Endothelial cell of umbilical vein (primary cell): Measurements from ENCODE around the gene ZNF786. TPM values are rescaled to one million over a fixed set of nuclear protein-coding genes. Genes with fewer than 3 reads are reported as not detected.
"Not testable (repeated sequence)": the region's sequence is repeated elsewhere in the genome, so short reads cannot be mapped to it uniquely, and the experiment has no call there.

Source experiments
- BruUV-seq: library from RNA; stranded (reverse); fragments of 400-500 nt; replicated peaks from 2 replicates; lab custom pipeline; 2021; lab: Mats Ljungman, UMichigan
- CTCF ChIA-PET: fragments of 300-600, 350-600 bp; sonication (Branson Sonifier 250); formaldehyde crosslinking; loops from one replicate; lab custom pipeline; 2021; ENCODE audit warnings: antibody characterized with exemption, inconsistent platforms; lab: Charles Lee
- POLR2A ChIA-PET: fragments of 300-600, 350-600 bp; sonication (Branson Sonifier 250); formaldehyde crosslinking; loops from one replicate; lab custom pipeline; 2021; ENCODE audit warnings: antibody characterized with exemption, inconsistent platforms; lab: Charles Lee
- DNase-seq: peaks from one replicate; pipeline ENCODE4 v3.0.0-alpha.2; 2011; ENCODE audit warnings: low read depth, low spot score
- FAIRE-seq: peaks from 2 replicates; lab custom pipeline; 2011; peaks lifted over from hg19 to GRCh38; lab: Jason Lieb, UNC
- H2AFZ ChIP-seq: 2 replicates; pipeline ENCODE4 v1.6.0; 2012; ENCODE audit warnings: low read depth, low read length, control low read depth, inconsistent platforms
- H3K27ac ChIP-seq: 2 replicates; pipeline ENCODE4 v1.5.1; 2011; ENCODE audit warnings: low read depth, mild to moderate bottlenecking, control low read depth, low read length, moderate library complexity; ENCODE audit not compliant: insufficient read depth
- H3K27me3 ChIP-seq, 2 experiments: 2 replicates each; pipeline versions ENCODE4 v1.6.0 to v1.6.1; 2011; ENCODE audit warnings: low read length in 2 of 2, mixed read lengths in 1 of 2; ENCODE audit not compliant: control insufficient read depth in 2 of 2, insufficient read depth in 2 of 2
- H3K36me3 ChIP-seq, 2 experiments: 2 replicates in 1 of 2; 3 replicates in 1 of 2; pipeline ENCODE4 v1.5.1; 2011; ENCODE audit warnings: low read length in 2 of 2, mild to moderate bottlenecking in 1 of 2, moderate library complexity in 1 of 2; ENCODE audit not compliant: control insufficient read depth in 2 of 2, insufficient read depth in 2 of 2; ENCODE audit errors: extremely low read depth in 1 of 2
- H3K4me1 ChIP-seq: 3 replicates; pipeline ENCODE4 v1.5.1; 2011; ENCODE audit warnings: mild to moderate bottlenecking, low read length; ENCODE audit not compliant: control insufficient read depth, insufficient read depth; ENCODE audit errors: extremely low read depth
- H3K4me2 ChIP-seq: 2 replicates; pipeline ENCODE4 v1.6.1; 2011; ENCODE audit warnings: low read length, control low read depth, mixed read lengths; ENCODE audit not compliant: insufficient read depth
- H3K4me3 ChIP-seq, 3 experiments: fragments of 200-600 bp in 1 of 3; sonication (generic), shearing (Covaris generic) in 1 of 3; replicated peaks in 1 of 3; 2 replicates each; pipeline ENCODE4 v1.5.1; 2011 to 2016; ENCODE audit warnings: control low read depth in 3 of 3, low read length in 3 of 3, mild to moderate bottlenecking in 2 of 3, inconsistent platforms in 1 of 3, low read depth in 1 of 3, moderate library complexity in 1 of 3; ENCODE audit not compliant: insufficient read depth in 1 of 3
- H3K79me2 ChIP-seq: 2 replicates; pipeline ENCODE4 v1.6.0; 2012; ENCODE audit warnings: low read length, inconsistent platforms; ENCODE audit not compliant: control insufficient read depth, insufficient read depth
- H3K9ac ChIP-seq: replicated peaks from 2 replicates; pipeline ENCODE3; 2011; ENCODE audit warnings: low read length, control low read depth; ENCODE audit not compliant: insufficient read depth; ENCODE audit errors: extremely low read depth
- H3K9me1 ChIP-seq: replicated peaks from 3 replicates; pipeline ENCODE4 v1.6.0; 2011; ENCODE audit warnings: mild to moderate bottlenecking, low read length; ENCODE audit not compliant: control insufficient read depth, insufficient read depth; ENCODE audit errors: extremely low read depth
- H3K9me3 ChIP-seq: replicated peaks from 2 replicates; pipeline ENCODE4 v1.5.1; 2012; ENCODE audit warnings: low read length, inconsistent platforms; ENCODE audit not compliant: control insufficient read depth, insufficient read depth
- H4K20me1 ChIP-seq: replicated peaks from 2 replicates; pipeline ENCODE3; 2011; ENCODE audit warnings: mild to moderate bottlenecking, low read length; ENCODE audit not compliant: control insufficient read depth, insufficient read depth; ENCODE audit errors: extremely low read depth
- EZH2 ChIP-seq: IDR thresholded peaks from 2 replicates; pipeline ENCODE4 v1.6.1; 2012; ENCODE audit warnings: borderline replicate concordance, low read depth, mild to moderate bottlenecking, moderate library complexity, low read length, inconsistent platforms; ENCODE audit not compliant: severe bottlenecking
- FOS ChIP-seq: IDR thresholded peaks from 2 replicates; pipeline ENCODE4 v1.6.1; 2011; ENCODE audit warnings: mild to moderate bottlenecking, low read length, moderate library complexity, borderline replicate concordance; ENCODE audit not compliant: insufficient read depth
- JUN ChIP-seq: IDR thresholded peaks from 2 replicates; pipeline ENCODE4 v1.6.1; 2011; ENCODE audit warnings: borderline replicate concordance, low read depth; ENCODE audit not compliant: insufficient read length, insufficient read depth
- dilution Hi-C: fragments of 300-500 bp; cut with MboI; formaldehyde crosslinking; loops from one replicate; pipeline ENCODE4 v1.15.0; 2019; ENCODE audit warnings: low sequenced_read_pairs; ENCODE audit not compliant: extremely low pct_ligation_motif_present
- intact Hi-C: fragments of 100-400 bp; cut with micrococcal nuclease; formaldehyde crosslinking; loops from one replicate; pipeline ENCODE4 v1.10.0; 2022
- polyA plus RNA-seq, 4 experiments: library from polyadenylated mRNA; depleted of rRNA in 3 of 4; stranded (reverse) in 3 of 4; unstranded in 1 of 4; fragments of >200 nt; gene quantifications; 2 replicates each; pipeline versions ENCODE4 v1.2.1 to v1.2.3, GENCODE V29; 2011 to 2012; ENCODE audit warnings: missing spikeins in 1 of 4
- total RNA-seq: library from RNA; stranded (reverse); gene quantifications from 2 replicates; pipeline ENCODE4 v1.2.3, GENCODE V29; 2021

ZNF786 gene
- total and polyA plus RNA-seq, 2 donors (not counting 3 experiments of a cell fraction or from before 2014, with no cell fraction given), result 2.8 to 5.9 TPM

DNA sequence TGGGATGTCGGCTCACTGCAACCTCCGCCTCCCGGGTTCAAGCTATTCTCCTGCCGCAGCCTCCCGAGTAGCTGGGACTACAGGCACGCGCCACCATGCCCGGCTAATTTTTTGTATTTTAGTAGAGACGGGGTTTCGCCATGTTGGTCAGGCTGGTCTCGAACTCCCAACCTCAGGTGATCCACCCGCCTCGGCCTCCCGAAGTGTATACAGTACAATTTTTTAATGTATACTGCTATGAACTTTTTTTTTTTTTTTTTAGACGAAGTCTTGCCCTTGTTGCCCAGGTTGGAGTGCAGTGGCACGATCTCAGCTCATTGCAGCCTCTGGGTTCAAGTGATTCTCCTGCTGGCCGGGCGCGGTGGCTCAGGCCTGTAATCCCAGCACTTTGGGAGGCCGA is 1.7 kb upstream of the ZNF786 start:
- FAIRE-seq, H3K4me1 ChIP-seq, dilution Hi-C loops, H3K27ac ChIP-seq, H3K9me1 ChIP-seq, H3K9me3 ChIP-seq, H3K36me3 ChIP-seq, H2AFZ ChIP-seq, DNase-seq, H4K20me1 ChIP-seq, H3K27me3 ChIP-seq, BruUV-seq, H3K4me3 ChIP-seq, H3K4me2 ChIP-seq, H3K9ac ChIP-seq: not testable (repeated sequence)
- CTCF ChIA-PET, result interaction anchor here (0.9 to 2.8 kb wide), 2 partner anchors 26 to 87 kb away, joined by 3 to 11 read pairs; no protein-coding TSS in a partner anchor
- POLR2A ChIA-PET, result interaction anchor here (0.7 kb wide), 1 partner anchor 68 kb away, joined by 8 read pairs; no protein-coding TSS in a partner anchor
- H3K79me2 ChIP-seq, result peaks cover 12% of the 10 kb centered on the region
- intact Hi-C loops, result loop anchor here (10.0 kb wide), 1 partner anchor 517 kb away; no protein-coding TSS in a partner anchor

DNA sequence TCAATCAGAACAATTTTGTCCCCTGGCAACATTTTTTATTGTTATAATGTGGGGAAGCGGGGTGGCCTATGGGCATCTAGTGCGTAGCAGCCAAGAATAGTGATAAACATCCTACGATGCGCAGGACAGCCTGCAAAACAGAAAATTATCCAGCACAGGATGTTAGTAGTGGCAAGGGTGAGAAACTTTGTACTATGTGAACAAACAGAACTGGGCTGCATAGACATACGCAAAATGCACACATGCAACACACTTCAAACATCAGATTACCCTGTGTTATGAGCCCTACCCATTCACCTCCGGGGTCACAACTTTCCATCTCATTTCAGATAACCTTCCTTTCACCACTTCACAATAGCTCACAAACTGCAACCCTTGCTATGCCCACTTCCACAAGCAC is 3.1 kb downstream of the ZNF786 start:
- no peak overlapping the region for H2AFZ ChIP-seq
- no peaks in the 10 kb centered on the region for H3K9me1 ChIP-seq
- no TSS peak for BruUV-seq
- POLR2A ChIA-PET, result no interaction called here
- peaks cover 12% of the 10 kb centered on the region for H3K79me2 ChIP-seq
- DNase-seq (no peak), FAIRE-seq (no peak)
- no peaks in the 10 kb centered on the region for H3K27me3 ChIP-seq
- peaks cover 6% of the 10 kb centered on the region for H3K4me1 ChIP-seq
- H3K4me3 ChIP-seq, result no peak overlapping the region
- CTCF ChIA-PET, result interaction anchor here (0.6 to 2.8 kb wide), 4 partner anchors 14 to 314 kb away, joined by 3 to 11 read pairs (median 4); no protein-coding TSS in a partner anchor
- H3K9ac ChIP-seq, result no peak overlapping the region
- no peaks in the 10 kb centered on the region for H4K20me1 ChIP-seq
- H3K36me3 ChIP-seq, result no peaks in the 10 kb centered on the region
- dilution Hi-C loops, result no loop called here
- H3K4me2 ChIP-seq, result no peak overlapping the region
- no peaks in the 10 kb centered on the region for H3K9me3 ChIP-seq
- no peak overlapping the region for H3K27ac ChIP-seq
- no peak for TF ChIP-seq JUN
- TF ChIP-seq EZH2, result no peak
- TF ChIP-seq FOS, result no peak
- intact Hi-C loops, result no loop called here
